ENCODE data around the gene NKAIN2. TPM values are rescaled to one million over a fixed set of nuclear protein-coding genes. Genes with fewer than 3 reads are reported as not detected.

The NKAIN2 gene
- 1 to 10 TPM in 1 of 2 donors, under 1 TPM in 1; 0.31 to 2.3 TPM for total RNA-seq

- Histone ChIP-seq H3K27me3 (no peaks in the 10 kb centered on the region), H3K4me1 (peaks cover 0 to 11% of the 10 kb centered on the region in 2 donors), H3K9me3 (no peaks in the 10 kb centered on the region), H3K27ac (peak within 1 kb of the TSS in 1 of 2 donors; percentile 12), H3K36me3 (no peaks in the 10 kb centered on the region), H3K4me3 (peak within 1 kb of the TSS; percentile 51 to 64)
- TF ChIP-seq CTCF (IDR thresholded peaks at IDR 0.05) = no peak
- no peak for DNase-seq (ENCODE audit: low spot score)
Measured at GRCh38 chr6:123803504-123804013, at the start of gene NKAIN2. Gene NKAIN2, plus strand, starts transcription at chr6:123803865.

GRCh38 chr6:123759472-123759871, 44.2 kb upstream of the NKAIN2 start:
- Histone ChIP-seq H3K27ac (no peak overlapping the region), H3K9me3 (peaks cover 0 to 12% of the 10 kb centered on the region in 2 donors), H3K4me3 (no peak overlapping the region), H3K4me1 (no peaks in the 10 kb centered on the region), H3K27me3 (no peaks in the 10 kb centered on the region), H3K36me3 (no peaks in the 10 kb centered on the region)
- DNase-seq (ENCODE audit: low spot score) = no peak
- no peak for TF ChIP-seq CTCF (IDR thresholded peaks at IDR 0.05)

GRCh38 chr6:123763904-123764303, 39.8 kb upstream of the NKAIN2 start:
- no peak for TF ChIP-seq CTCF (IDR thresholded peaks at IDR 0.05)
- no peaks in the 10 kb centered on the region for H3K9me3 ChIP-seq
- H3K4me3 ChIP-seq = no peak overlapping the region
- H3K36me3 ChIP-seq = no peaks in the 10 kb centered on the region
- no peaks in the 10 kb centered on the region for H3K27me3 ChIP-seq
- H3K27ac ChIP-seq = no peak overlapping the region
- H3K4me1 ChIP-seq = no peaks in the 10 kb centered on the region
- no peak for DNase-seq (ENCODE audit: low spot score)

GRCh38 chr6:123764722-123765121, 38.9 kb upstream of the NKAIN2 start:
- Histone ChIP-seq H3K4me3 (no peak overlapping the region), H3K4me1 (no peaks in the 10 kb centered on the region), H3K27me3 (no peaks in the 10 kb centered on the region), H3K27ac (no peak overlapping the region), H3K9me3 (no peaks in the 10 kb centered on the region), H3K36me3 (no peaks in the 10 kb centered on the region)
- no peak for TF ChIP-seq CTCF (IDR thresholded peaks at IDR 0.05)
- DNase-seq (ENCODE audit: low spot score) = no peak

- no peak for TF ChIP-seq CTCF (IDR thresholded peaks at IDR 0.05)
- DNase-seq (ENCODE audit: low spot score) = no peak
- no peak overlapping the region for H3K27ac ChIP-seq
- H3K36me3 ChIP-seq = no peaks in the 10 kb centered on the region
- H3K4me3 ChIP-seq = no peak overlapping the region
- no peaks in the 10 kb centered on the region for H3K27me3 ChIP-seq
- no peaks in the 10 kb centered on the region for H3K4me1 ChIP-seq
- H3K9me3 ChIP-seq = no peaks in the 10 kb centered on the region
Measured at GRCh38 chr6:123768921-123769320, 34.7 kb upstream of the NKAIN2 start.

- H3K27ac ChIP-seq = no peak overlapping the region
- TF ChIP-seq CTCF (IDR thresholded peaks at IDR 0.05) = no peak
- DNase-seq (ENCODE audit: low spot score) = no peak
Measured at GRCh38 chr6:123769431-123769830, 34.2 kb upstream of the NKAIN2 start.

More at GRCh38 chr6:123769431-123769830, 34.2 kb upstream of the NKAIN2 start:
- no peaks in the 10 kb centered on the region for H3K27me3 ChIP-seq
- H3K4me3 ChIP-seq = no peak overlapping the region
- no peaks in the 10 kb centered on the region for H3K4me1 ChIP-seq
- no peaks in the 10 kb centered on the region for H3K36me3 ChIP-seq
- H3K9me3 ChIP-seq = no peaks in the 10 kb centered on the region
